ENCODE measurements around the gene SWT1.

Gene SWT1

GRCh38 chr1:185156854-185157598, at the start of gene SWT1, which contains the start of gene TRMT1L:
Gene SWT1 (plus strand): TSS chr1:185157167. CDS start chr1:185160842, 3,675 bp downstream.
Gene TRMT1L (minus strand): TSS chr1:185156953. CDS start chr1:185156712, 241 bp downstream.
- peak; percentile 99 for DNase-seq

GRCh38 chr1:185108321-185108720, 48.6 kb upstream of the SWT1 start:
- DNase-seq, result no peak

GRCh38 chr1:185110145-185110544, 46.8 kb upstream of the SWT1 start:
- DNase-seq, result no peak

GRCh38 chr1:185111873-185112272, 45.1 kb upstream of the SWT1 start:
- DNase-seq, result no peak

- DNase-seq, result no peak
These were observed 44.6 kb upstream of the SWT1 start for GRCh38 chr1:185112356-185112755.

- no peak for DNase-seq
These were observed 27.3 kb upstream of the SWT1 start for GRCh38 chr1:185129708-185130107.

- no peak for DNase-seq
These were observed 24.4 kb upstream of the SWT1 start for GRCh38 chr1:185132534-185132933.

- DNase-seq, result no peak
These were observed 18.9 kb upstream of the SWT1 start for GRCh38 chr1:185137896-185138545.

- DNase-seq, result no peak
These were observed 17.7 kb upstream of the SWT1 start for GRCh38 chr1:185139246-185139645.

GRCh38 chr1:185144233-185144632, 12.7 kb upstream of the SWT1 start:
- no peak for DNase-seq

GRCh38 chr1:185151215-185151614, 5.8 kb upstream of the SWT1 start:
- DNase-seq, result no peak

GRCh38 chr1:185152187-185152767, 4.7 kb upstream of the SWT1 start:
- DNase-seq, result no peak

- no peak for DNase-seq
These were observed 2.0 kb upstream of the SWT1 start for GRCh38 chr1:185154912-185155513.

GRCh38 chr1:185155600-185156287, 1.2 kb upstream of the SWT1 start:
- DNase-seq, result no peak

- DNase-seq, result no peak
These were observed 596 bp upstream of the SWT1 start for GRCh38 chr1:185156288-185156853.

GRCh38 chr1:185157599-185158412, 839 bp downstream of the SWT1 start:
- DNase-seq, result no peak

- DNase-seq, result no peak
These were observed 1.8 kb downstream of the SWT1 start for GRCh38 chr1:185158800-185159199.

- DNase-seq, result no peak
These were observed 3.0 kb downstream of the SWT1 start for GRCh38 chr1:185159966-185160365.

GRCh38 chr1:185162491-185162890, 5.5 kb downstream of the SWT1 start:
- DNase-seq, result no peak

- DNase-seq, result no peak
These were observed 9.1 kb downstream of the SWT1 start for GRCh38 chr1:185166106-185166505.

GRCh38 chr1:185170291-185170848, 13.4 kb downstream of the SWT1 start:
- peak; percentile 5 for DNase-seq
